CD4-positive, alpha-beta memory T cell (primary cell): ENCODE results near the gene SMTNL2. TPM values are rescaled to one million over a fixed set of nuclear protein-coding genes. Genes with fewer than 3 reads are reported as not detected.
"Not testable (repeated sequence)": the region's sequence is repeated elsewhere in the genome, so short reads cannot be mapped to it uniquely, and the experiment has no call there.

ENCODE experiments used
- CTCF ChIA-PET: fragments of 350-600 bp; sonication (Branson Sonifier 250); formaldehyde crosslinking; loops from one replicate; lab custom pipeline; 2021; ENCODE audit warnings: inconsistent platforms; ENCODE audit not compliant: partially characterized antibody; lab: Charles Lee
- POLR2A ChIA-PET: fragments of 350-600 bp; sonication (Branson Sonifier 250); formaldehyde crosslinking; loops from one replicate; lab custom pipeline; 2021; ENCODE audit not compliant: partially characterized antibody; lab: Charles Lee
- DNase-seq, 5 donors: peaks; one replicate each; pipeline versions ENCODE4 v3.0.0 to v3.0.0-alpha.2; 2020 to 2022; ENCODE audit warnings: mixed read lengths in 1 of 5
- H3K27ac ChIP-seq: one replicate; pipeline ENCODE4 v1.7.0; 2013; ENCODE audit warnings: low read depth, low read length
- H3K27me3 ChIP-seq: 2 replicates; pipeline ENCODE4 v1.7.0; 2013; ENCODE audit warnings: mild to moderate bottlenecking, low read length, moderate library complexity; ENCODE audit not compliant: insufficient read depth
- H3K36me3 ChIP-seq: 2 replicates; pipeline ENCODE4 v1.7.0; 2013; ENCODE audit warnings: mild to moderate bottlenecking, low read length, moderate library complexity; ENCODE audit not compliant: insufficient read depth
- H3K4me1 ChIP-seq: 2 replicates; pipeline ENCODE4 v1.7.0; 2013; ENCODE audit warnings: mild to moderate bottlenecking, low read length, moderate library complexity; ENCODE audit not compliant: insufficient read depth
- H3K4me3 ChIP-seq, 2 donors: one replicate each; pipeline ENCODE4 v1.7.0; 2013; ENCODE audit warnings: low read length in 2 of 2, mild to moderate bottlenecking in 1 of 2
- H3K9me3 ChIP-seq, 2 donors: one replicate each; pipeline ENCODE4 v1.7.0; 2013; ENCODE audit warnings: low read length in 2 of 2, control low read depth in 1 of 2; ENCODE audit not compliant: control insufficient read depth in 1 of 2
- H3K27ac Mint-ChIP-seq, 7 donors: one replicate each; pipeline ENCODE4 v1.8.0; 2020 to 2021; ENCODE audit warnings: mixed read lengths in 7 of 7, mild to moderate bottlenecking in 6 of 7, inconsistent platforms in 3 of 7, moderate library complexity in 3 of 7
- H3K27me3 Mint-ChIP-seq, 2 donors: one replicate each; pipeline ENCODE4 v1.8.0; 2020 to 2021; ENCODE audit warnings: mixed read lengths in 2 of 2
- H3K36me3 Mint-ChIP-seq, 2 donors: one replicate each; pipeline ENCODE4 v1.8.0; 2020 to 2021; ENCODE audit warnings: mixed read lengths in 2 of 2, inconsistent platforms in 1 of 2, mild to moderate bottlenecking in 1 of 2
- H3K4me1 Mint-ChIP-seq, 4 donors: one replicate each; pipeline ENCODE4 v1.8.0; 2020 to 2021; ENCODE audit warnings: mixed read lengths in 4 of 4, mild to moderate bottlenecking in 1 of 4
- H3K4me3 Mint-ChIP-seq, 8 donors: one replicate each; pipeline ENCODE4 v1.8.0; 2020 to 2021; ENCODE audit warnings: mixed read lengths in 8 of 8, mild to moderate bottlenecking in 7 of 8, moderate library complexity in 6 of 8, inconsistent platforms in 3 of 8
- H3K9me3 Mint-ChIP-seq, 8 donors: one replicate each; pipeline ENCODE4 v1.8.0; 2020 to 2021; ENCODE audit warnings: mixed read lengths in 8 of 8, mild to moderate bottlenecking in 5 of 8, inconsistent platforms in 3 of 8, moderate library complexity in 1 of 8
- intact Hi-C: fragments of 100-400 bp; cut with micrococcal nuclease; formaldehyde crosslinking; loops from one replicate; pipeline ENCODE4 v1.15.1; 2023
- polyA plus RNA-seq, 2 donors: library from polyadenylated mRNA; unstranded; fragments of 300-500 nt; fragmentation: Illumina TruSeq; gene quantifications; one replicate each; pipeline ENCODE4 v1.2.3, GENCODE V29; 2021
- total RNA-seq, 2 experiments: library from RNA; stranded (reverse); gene quantifications; one replicate each; pipeline ENCODE4 v1.2.3, GENCODE V29; 2021

SMTNL2 gene
- total and polyA plus RNA-seq, 4 experiments from 2014 or later, result not detected

GRCh38 chr17:4590981-4591453 lies 6.7 kb downstream of the SMTNL2 start:
- POLR2A ChIA-PET, result no interaction called here
- CTCF ChIA-PET, result no interaction called here
- Mint-ChIP-seq H3K27me3 (peaks cover 15 to 27% of the 10 kb centered on the region in 2 donors), H3K4me3 (no peak overlapping the region), H3K9me3 (no peaks in the 10 kb centered on the region), H3K36me3 (no peaks in the 10 kb centered on the region), H3K27ac (no peak overlapping the region), H3K4me1 (peaks cover 0 to 5% (median 3%) of the 10 kb centered on the region in 4 donors)
- intact Hi-C loops, result no loop called here
- Histone ChIP-seq H3K4me1 (no peaks in the 10 kb centered on the region), H3K4me3 (no peak overlapping the region), H3K27ac (no peak overlapping the region), H3K27me3 (no peaks in the 10 kb centered on the region), H3K9me3 (no peaks in the 10 kb centered on the region), H3K36me3 (no peaks in the 10 kb centered on the region)
- no peak for DNase-seq

GRCh38 chr17:4591529-4591928 lies 7.2 kb downstream of the SMTNL2 start:
- intact Hi-C loops, result no loop called here
- CTCF ChIA-PET, result no interaction called here
- Histone ChIP-seq H3K4me3 (no peak overlapping the region), H3K9me3 (no peaks in the 10 kb centered on the region), H3K4me1 (no peaks in the 10 kb centered on the region), H3K27ac (no peak overlapping the region), H3K27me3 (no peaks in the 10 kb centered on the region), H3K36me3 (no peaks in the 10 kb centered on the region)
- Mint-ChIP-seq H3K4me1 (peaks cover 0 to 5% (median 3%) of the 10 kb centered on the region in 4 donors), H3K27ac (no peak overlapping the region), H3K9me3 (no peaks in the 10 kb centered on the region), H3K36me3 (no peaks in the 10 kb centered on the region), H3K27me3 (peaks cover 14 to 22% of the 10 kb centered on the region in 2 donors), H3K4me3 (no peak overlapping the region)
- DNase-seq, result no peak
- POLR2A ChIA-PET, result no interaction called here

DNA sequence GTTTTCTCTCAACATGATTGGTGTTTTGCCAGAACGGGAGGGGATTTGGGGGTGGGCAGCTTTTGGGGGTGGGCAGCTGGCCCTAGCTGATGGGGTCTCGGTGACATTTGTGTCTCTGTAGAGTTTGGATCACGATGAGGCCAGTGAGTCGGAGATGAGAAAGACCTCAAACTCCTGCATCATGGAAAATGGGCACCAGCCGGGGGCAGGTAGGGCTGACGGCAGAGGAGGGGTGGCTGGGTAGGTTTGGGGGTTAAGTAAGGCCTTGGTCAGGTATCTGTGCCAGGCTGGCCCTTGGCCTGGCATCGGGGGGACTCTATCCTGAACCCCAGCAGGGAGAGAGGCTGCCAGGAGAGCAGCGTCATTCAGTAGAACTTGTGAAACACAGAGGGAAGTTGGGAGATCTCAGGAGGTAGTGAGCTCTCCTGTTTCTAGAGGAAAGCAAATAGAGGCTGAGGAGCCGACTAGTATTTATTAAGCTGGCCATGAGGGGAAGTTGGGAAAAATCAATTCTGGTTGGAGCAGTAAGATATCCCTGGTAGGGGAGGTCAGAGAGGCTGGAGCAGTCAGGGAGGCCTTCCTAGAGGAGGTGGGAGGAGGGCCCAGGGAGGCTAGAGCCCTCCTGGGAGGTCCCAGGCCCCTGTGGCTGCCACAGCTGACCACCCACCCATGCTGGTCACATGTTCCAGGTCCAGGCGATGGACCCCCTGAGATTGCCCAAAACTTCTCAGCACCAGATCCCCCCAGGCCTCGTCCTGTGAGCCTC lies 8.1 kb downstream of the SMTNL2 start:
- no peak overlapping the region for H3K4me3 ChIP-seq
- H3K27ac ChIP-seq, result no peak overlapping the region
- H3K9me3 ChIP-seq, result no peaks in the 10 kb centered on the region
- Mint-ChIP-seq H3K36me3 (no peaks in the 10 kb centered on the region), H3K4me3 (no peak overlapping the region), H3K9me3 (no peaks in the 10 kb centered on the region), H3K27me3 (peaks cover 10 to 22% of the 10 kb centered on the region in 2 donors), H3K27ac (peak overlapping the region in 2 of 7 donors; percentile 10 to 65), H3K4me1 (peaks cover 0 to 5% (median 3%) of the 10 kb centered on the region in 4 donors)
- no peak for DNase-seq
- intact Hi-C loops, result no loop called here
- no peaks in the 10 kb centered on the region for H3K27me3 ChIP-seq
- CTCF ChIA-PET, result no interaction called here
- H3K36me3 ChIP-seq, result no peaks in the 10 kb centered on the region
- POLR2A ChIA-PET, result no interaction called here
- H3K4me1 ChIP-seq, result no peaks in the 10 kb centered on the region

- H3K9me3 ChIP-seq, result no peaks in the 10 kb centered on the region
- no peaks in the 10 kb centered on the region for H3K4me1 ChIP-seq
- Mint-ChIP-seq H3K27me3 (peaks cover 14 to 26% of the 10 kb centered on the region in 2 donors), H3K4me1 (peaks cover 0 to 5% (median 3%) of the 10 kb centered on the region in 4 donors), H3K27ac (no peak overlapping the region), H3K36me3 (no peaks in the 10 kb centered on the region), H3K4me3 (no peak overlapping the region), H3K9me3 (no peaks in the 10 kb centered on the region)
- POLR2A ChIA-PET, result no interaction called here
- CTCF ChIA-PET, result no interaction called here
- H3K4me3 ChIP-seq, result no peak overlapping the region
- intact Hi-C loops, result no loop called here
- H3K27me3 ChIP-seq, result no peaks in the 10 kb centered on the region
- DNase-seq, result no peak
- no peaks in the 10 kb centered on the region for H3K36me3 ChIP-seq
- H3K27ac ChIP-seq, result no peak overlapping the region
Measured at GRCh38 chr17:4593021-4593421, 8.7 kb downstream of the SMTNL2 start.

GRCh38 chr17:4594406-4594805 lies 10.1 kb downstream of the SMTNL2 start:
- H3K27me3 Mint-ChIP-seq, result peaks cover 11 to 23% of the 10 kb centered on the region in 2 donors
- H3K36me3 Mint-ChIP-seq, result no peaks in the 10 kb centered on the region
- H3K9me3 Mint-ChIP-seq, result no peaks in the 10 kb centered on the region
- no peak overlapping the region for H3K4me3 Mint-ChIP-seq
- Histone ChIP-seq H3K27me3 (no peaks in the 10 kb centered on the region), H3K9me3 (no peaks in the 10 kb centered on the region), H3K27ac (no peak overlapping the region), H3K4me3 (no peak overlapping the region), H3K36me3 (no peaks in the 10 kb centered on the region), H3K4me1 (no peaks in the 10 kb centered on the region)
- POLR2A ChIA-PET, result interaction anchor here (0.7 kb wide), 1 partner anchor 251 kb away, joined by 3 read pairs; no protein-coding TSS in a partner anchor
- no peak for DNase-seq
- no peak overlapping the region for H3K27ac Mint-ChIP-seq
- intact Hi-C loops, result no loop called here
- H3K4me1 Mint-ChIP-seq, result peaks cover 0 to 5% (median 3%) of the 10 kb centered on the region in 4 donors
- CTCF ChIA-PET, result interaction anchor here (1.1 kb wide), 1 partner anchor 31 kb away, joined by 3 read pairs; no protein-coding TSS in a partner anchor

DNA sequence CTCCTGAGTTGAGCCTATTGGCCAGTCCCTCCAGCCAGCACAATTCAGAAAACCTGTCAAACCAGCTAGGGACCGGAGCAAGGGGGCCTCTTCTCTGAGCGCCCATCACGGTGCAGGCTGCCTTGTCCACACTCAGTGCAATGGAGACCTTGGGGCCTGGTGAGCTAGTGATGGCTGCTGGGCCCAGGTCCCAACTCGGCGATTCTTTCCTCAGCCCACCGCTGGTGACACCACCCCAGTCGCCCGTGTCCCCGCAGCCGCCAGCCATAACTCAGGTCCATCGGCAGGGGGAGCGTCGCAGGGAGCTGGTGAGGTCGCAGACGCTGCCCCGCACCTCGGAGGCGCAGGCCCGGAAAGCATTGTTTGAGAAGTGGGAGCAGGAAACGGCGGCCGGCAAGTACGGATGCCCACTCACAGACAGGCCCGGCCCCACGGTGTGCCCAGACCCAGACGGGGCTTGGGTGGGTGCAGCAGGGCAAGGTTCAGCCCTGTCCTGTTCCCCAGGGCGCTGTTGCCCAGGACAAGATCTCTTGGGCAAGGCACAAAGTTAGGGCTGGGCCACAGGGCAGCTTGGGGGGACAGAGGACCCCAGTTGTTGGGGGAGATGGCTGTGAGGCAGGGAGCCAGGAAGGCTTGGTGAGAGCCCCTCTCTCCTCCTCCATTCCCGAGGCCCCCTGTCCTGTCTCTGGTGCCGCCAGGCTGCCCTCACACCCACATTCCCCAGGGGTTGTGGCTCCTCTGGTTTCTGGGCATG lies 10.8 kb downstream of the SMTNL2 start:
- Histone ChIP-seq H3K9me3 (no peaks in the 10 kb centered on the region), H3K27ac (no peak overlapping the region), H3K27me3 (no peaks in the 10 kb centered on the region), H3K4me1 (no peaks in the 10 kb centered on the region), H3K36me3 (no peaks in the 10 kb centered on the region), H3K4me3 (no peak overlapping the region)
- no peaks in the 10 kb centered on the region for H3K9me3 Mint-ChIP-seq
- CTCF ChIA-PET, result interaction anchor here (0.6 to 1.1 kb wide), 2 partner anchors 29 to 30 kb away, joined by 3 read pairs; no protein-coding TSS in a partner anchor
- POLR2A ChIA-PET, result interaction anchor here (0.7 kb wide), 1 partner anchor 251 kb away, joined by 3 read pairs; no protein-coding TSS in a partner anchor
- H3K4me3 Mint-ChIP-seq, result peak overlapping the region in 3 of 8 donors; percentile 33 to 59 (median 44)
- H3K36me3 Mint-ChIP-seq, result no peaks in the 10 kb centered on the region
- no peak overlapping the region for H3K27ac Mint-ChIP-seq
- peak in 3 of 5 donors; percentile 9 to 12 (median 10) for DNase-seq
- peaks cover 0 to 5% (median 3%) of the 10 kb centered on the region in 4 donors for H3K4me1 Mint-ChIP-seq
- peaks cover 11 to 23% of the 10 kb centered on the region in 2 donors for H3K27me3 Mint-ChIP-seq
- intact Hi-C loops, result no loop called here

DNA sequence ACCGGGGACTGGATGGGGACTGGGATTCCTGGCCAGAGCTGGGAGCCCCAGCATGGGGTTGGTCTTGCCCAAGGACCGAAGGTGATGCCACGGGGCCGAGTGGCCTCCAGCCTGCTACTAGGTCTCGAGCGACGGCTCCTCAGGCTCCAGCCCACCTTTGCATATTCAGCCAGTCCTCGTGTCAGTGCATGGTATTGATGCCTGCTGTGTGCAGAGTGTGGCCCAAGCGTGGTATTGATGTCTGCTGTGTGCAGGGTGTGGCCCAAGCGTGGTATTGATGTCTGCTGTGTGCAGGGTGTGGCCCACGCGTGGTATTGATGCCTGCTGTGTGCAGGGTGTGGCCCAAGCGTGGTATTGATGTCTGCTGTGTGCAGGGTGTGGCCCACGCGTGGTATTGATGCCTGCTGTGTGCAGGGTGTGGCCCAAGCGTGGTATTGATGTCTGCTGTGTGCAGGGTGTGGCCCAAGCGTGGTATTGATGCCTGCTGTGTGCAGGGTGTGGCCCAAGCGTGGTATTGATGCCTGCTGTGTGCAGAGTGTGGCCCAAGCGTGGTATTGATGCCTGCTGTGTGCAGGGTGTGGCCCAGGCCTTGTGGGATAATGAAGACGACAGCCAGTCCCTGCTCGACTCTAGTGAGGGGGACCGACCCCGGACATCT lies 11.5 kb downstream of the SMTNL2 start:
- H3K36me3 Mint-ChIP-seq, CTCF ChIA-PET, DNase-seq, intact Hi-C loops, H3K27ac ChIP-seq, H3K4me3 Mint-ChIP-seq, H3K36me3 ChIP-seq, H3K4me3 ChIP-seq, H3K27me3 ChIP-seq, H3K27ac Mint-ChIP-seq, H3K9me3 ChIP-seq, H3K4me1 Mint-ChIP-seq, H3K9me3 Mint-ChIP-seq, H3K4me1 ChIP-seq, POLR2A ChIA-PET: not testable (repeated sequence)
- H3K27me3 Mint-ChIP-seq, result peaks cover 8 to 18% of the 10 kb centered on the region in 2 donors
